Measurements from ENCODE around the gene FOXR1. TPM values are rescaled to one million over a fixed set of nuclear protein-coding genes. Genes with fewer than 3 reads are reported as not detected.

The FOXR1 gene
- total RNA-seq, 8 experiments from 2014 or later, result not detected

GRCh38 chr11:119025541-119025940 is 54.0 kb downstream of the FOXR1 start:
- no peak overlapping the region for H3K4me3 ChIP-seq
- ATAC-seq (replicated peaks in 6 of 8), result no peak
- WGBS, 10 experiments, result 80 to 100% (median 95%) methylated on average over 1 to 4 of the region's 5 CpGs; no CpG with 5 or more reads in 3 of the 10 experiments

GRCh38 chr11:119025978-119026766 is 54.6 kb downstream of the FOXR1 start:
- Histone ChIP-seq H3K4me1 (replicated peaks in 1 of 2) (peaks cover 9 to 15% of the 10 kb centered on the region in 2 donors), H3K4me3 (no peak overlapping the region), H3K27ac (no peak overlapping the region)
- ATAC-seq (replicated peaks in 6 of 8), result no peak
- in situ Hi-C loops (cut with MboI; ENCODE audit: low pct_unique_long_range_greater_than_20kb in 2 of 9, low sequenced_read_pairs in 9 of 9, unreplicated experiment in 9 of 9), result no loop called here
- WGBS, 10 experiments, result 86 to 100% (median 96%) methylated on average over 2 to 10 of the region's 16 CpGs; no CpG with 5 or more reads in 3 of the 10 experiments

More at GRCh38 chr11:119025541-119025940, 54.0 kb downstream of the FOXR1 start:
- peaks cover 9 to 15% of the 10 kb centered on the region in 2 donors for H3K4me1 ChIP-seq (replicated peaks in 1 of 2)
- no peak overlapping the region for H3K27ac ChIP-seq
- in situ Hi-C loops (cut with MboI; ENCODE audit: low pct_unique_long_range_greater_than_20kb in 2 of 9, low sequenced_read_pairs in 9 of 9, unreplicated experiment in 9 of 9), result no loop called here

- in situ Hi-C loops (cut with MboI; ENCODE audit: low pct_unique_long_range_greater_than_20kb in 2 of 9, low sequenced_read_pairs in 9 of 9, unreplicated experiment in 9 of 9), result no loop called here
These were observed 55.4 kb downstream of the FOXR1 start for GRCh38 chr11:119026970-119027369.

GRCh38 chr11:119027561-119028345 is 56.2 kb downstream of the FOXR1 start:
- in situ Hi-C loops (cut with MboI; ENCODE audit: low pct_unique_long_range_greater_than_20kb in 2 of 9, low sequenced_read_pairs in 9 of 9, unreplicated experiment in 9 of 9), result no loop called here
- 80 to 100% (median 95%) methylated on average over 1 to 4 of the region's 9 CpGs; no CpG with 5 or more reads in 4 of the 10 experiments for WGBS, 10 experiments
- no peak for ATAC-seq (replicated peaks in 6 of 8)
- Histone ChIP-seq H3K4me3 (no peak overlapping the region), H3K27ac (no peak overlapping the region), H3K4me1 (replicated peaks in 1 of 2) (peaks cover 9 to 15% of the 10 kb centered on the region in 2 donors)

More at GRCh38 chr11:119026970-119027369, 55.4 kb downstream of the FOXR1 start:
- ATAC-seq (replicated peaks in 6 of 8), result no peak
- H3K4me1 ChIP-seq (replicated peaks in 1 of 2), result peaks cover 9 to 15% of the 10 kb centered on the region in 2 donors
- 100% methylated on average over 1 of the region's 2 CpGs; no CpG with 5 or more reads in 8 of the 10 experiments for WGBS, 10 experiments
- no peak overlapping the region for H3K4me3 ChIP-seq
- H3K27ac ChIP-seq, result no peak overlapping the region

- in situ Hi-C loops (cut with MboI; ENCODE audit: low pct_unique_long_range_greater_than_20kb in 2 of 9, low sequenced_read_pairs in 9 of 9, unreplicated experiment in 9 of 9), result no loop called here
- no peak overlapping the region for H3K4me3 ChIP-seq
- 40 to 90% (median 63%) methylated on average over 1 to 3 of the region's 9 CpGs; no CpG with 5 or more reads in 3 of the 10 experiments for WGBS, 10 experiments
These were observed 56.9 kb downstream of the FOXR1 start for GRCh38 chr11:119028346-119029068.

GRCh38 chr11:119029069-119029339 is 57.4 kb downstream of the FOXR1 start:
- WGBS, 10 experiments, result 25 to 100% (median 50%) methylated on average over 1 of the region's 1 CpG; no CpG with 5 or more reads in 7 of the 10 experiments
- Histone ChIP-seq H3K4me1 (replicated peaks in 1 of 2) (peaks cover 9 to 15% of the 10 kb centered on the region in 2 donors), H3K4me3 (peak overlapping the region in 3 of 5 donors; percentile 58 to 90 (median 79)), H3K27ac (no peak overlapping the region)
- in situ Hi-C loops (cut with MboI; ENCODE audit: low pct_unique_long_range_greater_than_20kb in 2 of 9, low sequenced_read_pairs in 9 of 9, unreplicated experiment in 9 of 9), result no loop called here
- ATAC-seq (replicated peaks in 6 of 8), result no peak

More at GRCh38 chr11:119028346-119029068, 56.9 kb downstream of the FOXR1 start:
- Histone ChIP-seq H3K4me1 (replicated peaks in 1 of 2) (peaks cover 9 to 15% of the 10 kb centered on the region in 2 donors), H3K27ac (no peak overlapping the region)
- no peak for ATAC-seq (replicated peaks in 6 of 8)

- in situ Hi-C loops (cut with MboI; ENCODE audit: low pct_unique_long_range_greater_than_20kb in 2 of 9, low sequenced_read_pairs in 9 of 9, unreplicated experiment in 9 of 9), result no loop called here
- Histone ChIP-seq H3K27ac (no peak overlapping the region), H3K4me3 (peak overlapping the region; percentile 58 to 90 (median 79))
These were observed 57.9 kb downstream of the FOXR1 start for GRCh38 chr11:119029340-119030028.

GRCh38 chr11:119030029-119030328 is 58.4 kb downstream of the FOXR1 start:
- peaks cover 9 to 15% of the 10 kb centered on the region in 2 donors for H3K4me1 ChIP-seq (replicated peaks in 1 of 2)
- peak overlapping the region; percentile 58 to 90 (median 79) for H3K4me3 ChIP-seq
- ATAC-seq (replicated peaks in 6 of 8), result peak in 2 of 8 experiments; percentile 12 to 17
- in situ Hi-C loops (cut with MboI; ENCODE audit: low pct_unique_long_range_greater_than_20kb in 2 of 9, low sequenced_read_pairs in 9 of 9, unreplicated experiment in 9 of 9), result no loop called here
- H3K27ac ChIP-seq, result peak overlapping the region in 1 of 2 donors; percentile 28
- WGBS, 10 experiments, result 0 to 34% (median 0%) methylated on average over 4 to 7 of the region's 13 CpGs; no CpG with 5 or more reads in 7 of the 10 experiments

More at GRCh38 chr11:119029340-119030028, 57.9 kb downstream of the FOXR1 start:
- WGBS, 10 experiments, result 0 to 83% (median 12%) methylated on average over 1 to 7 of the region's 10 CpGs; no CpG with 5 or more reads in 4 of the 10 experiments
- peaks cover 9 to 15% of the 10 kb centered on the region in 2 donors for H3K4me1 ChIP-seq (replicated peaks in 1 of 2)
- ATAC-seq (replicated peaks in 6 of 8), result peak in 1 of 8 experiments; percentile 11

- Histone ChIP-seq H3K27ac (peak within 1 kb of the TSS; percentile 18 to 28), H3K4me3 (peak within 1 kb of the TSS; percentile 58 to 90 (median 79)), H3K4me1 (replicated peaks in 1 of 2) (peaks cover 9 to 15% of the 10 kb centered on the region in 2 donors)
- WGBS, 10 experiments, result 0% methylated on average over 2 of the region's 67 CpGs; no CpG with 5 or more reads in 9 of the 10 experiments
- ATAC-seq (replicated peaks in 6 of 8), result peak; percentile 89 to 95 (median 90)
- in situ Hi-C loops (cut with MboI; ENCODE audit: low pct_unique_long_range_greater_than_20kb in 2 of 9, low sequenced_read_pairs in 9 of 9, unreplicated experiment in 9 of 9), result no loop called here
These were observed 58.9 kb downstream of the FOXR1 start, which contains the start of gene SLC37A4 for GRCh38 chr11:119030329-119031047. SLC37A4 (minus strand) TSS chr11:119030877.

Data from motor neuron (in vitro differentiated cells).